Tibial nerve (tissue), 4 donors: Measurements from ENCODE around the gene NEU3.

Experiments
- EP300 ChIP-seq, 2 donors: sonication (generic); formaldehyde crosslinking; IDR thresholded peaks; one replicate each; pipeline ENCODE4 v1.6.1; 2017; ENCODE audit warnings: antibody characterized with exemption in 2 of 2, mild to moderate bottlenecking in 1 of 2
- POLR2A ChIP-seq, 2 donors: fragments of 450-650 bp; IDR thresholded peaks; one replicate each; pipeline ENCODE4 v1.6.1; 2017; ENCODE audit warnings: antibody characterized with exemption in 2 of 2, mild to moderate bottlenecking in 2 of 2, moderate library complexity in 2 of 2
- TF ChIP-seq, protein P1 (sequence below), 5 experiments: fragments of 200-600 bp in 3 of 5; fragments of 450-650 bp in 2 of 5; sonication (generic) in 3 of 5; IDR thresholded peaks; one replicate each; pipeline ENCODE4 v1.5.1; 2016 to 2019; ENCODE audit warnings: antibody characterized with exemption in 5 of 5, mild to moderate bottlenecking in 3 of 5, moderate library complexity in 2 of 5

GRCh38 chr11:75022759-75023396, 34.1 kb downstream of the NEU3 start:
- TF ChIP-seq POLR2A (IDR thresholded peaks at IDR 0.05), result no peak
- TF ChIP-seq, protein P1, sequence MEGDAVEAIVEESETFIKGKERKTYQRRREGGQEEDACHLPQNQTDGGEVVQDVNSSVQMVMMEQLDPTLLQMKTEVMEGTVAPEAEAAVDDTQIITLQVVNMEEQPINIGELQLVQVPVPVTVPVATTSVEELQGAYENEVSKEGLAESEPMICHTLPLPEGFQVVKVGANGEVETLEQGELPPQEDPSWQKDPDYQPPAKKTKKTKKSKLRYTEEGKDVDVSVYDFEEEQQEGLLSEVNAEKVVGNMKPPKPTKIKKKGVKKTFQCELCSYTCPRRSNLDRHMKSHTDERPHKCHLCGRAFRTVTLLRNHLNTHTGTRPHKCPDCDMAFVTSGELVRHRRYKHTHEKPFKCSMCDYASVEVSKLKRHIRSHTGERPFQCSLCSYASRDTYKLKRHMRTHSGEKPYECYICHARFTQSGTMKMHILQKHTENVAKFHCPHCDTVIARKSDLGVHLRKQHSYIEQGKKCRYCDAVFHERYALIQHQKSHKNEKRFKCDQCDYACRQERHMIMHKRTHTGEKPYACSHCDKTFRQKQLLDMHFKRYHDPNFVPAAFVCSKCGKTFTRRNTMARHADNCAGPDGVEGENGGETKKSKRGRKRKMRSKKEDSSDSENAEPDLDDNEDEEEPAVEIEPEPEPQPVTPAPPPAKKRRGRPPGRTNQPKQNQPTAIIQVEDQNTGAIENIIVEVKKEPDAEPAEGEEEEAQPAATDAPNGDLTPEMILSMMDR (IDR thresholded peaks at IDR 0.05), result peak; percentile 86 to 93 (median 92)
- no peak for TF ChIP-seq EP300 (IDR thresholded peaks at IDR 0.05)
